DMS79 treated with DMSO at 0.1 percent for 48 hours (cell line): ENCODE data around the gene MYEF2.

Experiments
- DNase-seq: peaks from one replicate; lab custom pipeline; 2025; lab: John Stamatoyannopoulos, UW

Gene MYEF2

GRCh38 chr15:48086576-48086975 is 91.5 kb downstream of the MYEF2 start:
- peak; percentile 16 for DNase-seq

DNA sequence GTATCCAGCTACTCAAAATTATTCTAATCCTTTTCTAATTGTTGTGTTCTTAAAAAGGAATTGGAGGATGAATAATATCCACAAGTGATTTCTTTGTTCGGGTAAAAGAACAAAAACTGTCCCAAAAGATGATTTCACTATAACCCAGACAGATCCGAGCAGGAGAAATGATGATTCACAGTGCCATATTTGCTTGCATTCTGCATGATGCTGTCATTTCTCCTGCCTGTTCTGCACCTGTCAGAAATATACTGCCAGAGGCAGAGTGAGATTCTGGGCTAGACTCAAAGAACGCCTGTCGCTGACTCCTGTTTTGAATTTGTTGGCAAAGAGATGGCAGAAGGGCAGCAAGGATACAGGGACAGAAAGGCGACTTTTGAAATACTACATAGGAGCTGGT is 92.0 kb downstream of the MYEF2 start:
- DNase-seq: no peak

DNA sequence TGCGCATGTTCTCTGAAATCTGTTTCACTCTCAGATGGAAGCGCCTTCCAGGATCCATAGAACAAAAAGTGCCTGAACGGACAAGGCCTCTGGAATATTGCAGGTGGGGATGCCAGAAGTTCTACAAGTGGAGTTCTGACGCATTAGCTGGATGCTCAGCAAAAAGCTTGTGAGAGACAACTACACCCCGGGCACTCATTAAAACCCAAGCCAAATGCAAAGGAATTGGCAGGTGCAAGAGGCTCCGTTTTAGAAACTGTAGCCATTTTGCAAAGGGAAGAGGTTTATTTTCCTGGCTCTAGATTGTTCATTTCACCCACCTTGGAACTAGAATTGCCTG is 92.5 kb downstream of the MYEF2 start:
- no peak for DNase-seq

DNA sequence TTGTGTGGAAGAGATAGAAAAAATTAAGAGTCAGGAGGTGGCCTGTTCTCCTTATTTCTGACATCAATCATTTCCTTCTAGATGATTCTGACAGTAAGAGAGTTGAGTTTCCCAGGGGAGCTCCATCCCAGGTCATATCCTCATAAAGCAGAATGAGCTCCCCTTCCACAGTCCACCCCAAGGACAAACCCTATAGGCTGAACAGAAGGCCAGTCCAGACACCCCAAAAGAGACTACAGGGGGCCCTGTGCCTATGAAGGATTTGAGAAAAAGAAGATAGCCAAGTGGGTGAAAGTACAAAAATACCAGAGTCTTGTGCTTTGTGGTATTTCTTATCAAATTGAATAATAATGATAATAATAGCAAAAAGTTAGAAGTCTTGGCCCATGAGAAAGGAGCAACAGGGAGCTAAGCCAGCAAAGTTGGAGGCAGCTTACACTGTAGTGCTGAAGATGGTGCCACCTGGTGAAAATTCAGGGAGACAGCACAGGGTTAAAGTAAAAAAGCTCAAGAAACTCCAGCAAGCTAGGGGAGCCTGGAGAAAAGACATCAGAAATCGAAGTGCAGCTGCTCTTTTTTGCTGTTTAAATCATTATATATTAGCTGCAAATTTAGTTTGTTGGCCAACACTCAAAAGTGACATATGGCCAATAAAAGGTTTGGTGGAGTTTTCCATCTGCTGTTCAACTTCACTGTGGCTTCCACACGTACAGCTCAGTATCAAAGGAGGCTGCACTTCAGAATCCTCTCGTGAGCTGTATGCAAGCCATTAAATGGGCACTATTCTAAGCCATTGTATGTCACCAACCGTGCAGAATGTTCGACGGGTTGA is 93.1 kb downstream of the MYEF2 start:
- no peak for DNase-seq
